HFFc6 (cell line): ENCODE data around the gene CEP170B. TPM values are rescaled to one million over a fixed set of nuclear protein-coding genes. Genes with fewer than 3 reads are reported as not detected.
"Not testable (repeated sequence)": the region's sequence is repeated elsewhere in the genome, so short reads cannot be mapped to it uniquely, and the experiment has no call there.

ENCODE experiments used
- DNase-seq: peaks from one replicate; pipeline ENCODE4 v3.0.0-alpha.2; 2018
- H3K27ac Mint-ChIP-seq: 2 replicates; pipeline ENCODE4 v1.8.0; 2020; ENCODE audit warnings: mild to moderate bottlenecking, mixed read lengths
- H3K27me3 Mint-ChIP-seq: 2 replicates; pipeline ENCODE4 v1.8.0; 2021; ENCODE audit warnings: mild to moderate bottlenecking, moderate library complexity, mixed read lengths; ENCODE audit not compliant: insufficient read depth
- H3K36me3 Mint-ChIP-seq: 2 replicates; pipeline ENCODE4 v1.8.0; 2021; ENCODE audit warnings: low read depth, mixed read lengths
- H3K4me1 Mint-ChIP-seq: 2 replicates; pipeline ENCODE4 v1.8.0; 2020; ENCODE audit warnings: low read depth, mixed read lengths
- H3K4me3 Mint-ChIP-seq: 2 replicates; pipeline ENCODE4 v1.8.0; 2020; ENCODE audit warnings: mild to moderate bottlenecking, moderate library complexity, mixed read lengths
- H3K9me3 Mint-ChIP-seq: 2 replicates; pipeline ENCODE4 v1.8.0; 2020; ENCODE audit warnings: mild to moderate bottlenecking, mixed read lengths
- total RNA-seq, 6 experiments: library from RNA; stranded (reverse); fragmentation: NEBNext Ultra II Directional; extraction: Animal tissue kit (Norgen Biotek cat#: 25700); gene quantifications; 2 replicates in 1 of 6; 3 replicates in 5 of 6; pipeline ENCODE4 v1.2.3, GENCODE V29; 2021

The CEP170B gene
- total RNA-seq, 6 experiments from 2014 or later: 29.9 to 34.9 (median 32.0) TPM

GRCh38 chr14:104944436-104945205 lies 79.6 kb downstream of the CEP170B start:
- not testable (repeated sequence) for DNase-seq, H3K27me3 Mint-ChIP-seq, H3K4me3 Mint-ChIP-seq, H3K4me1 Mint-ChIP-seq, H3K9me3 Mint-ChIP-seq, H3K27ac Mint-ChIP-seq
- H3K36me3 Mint-ChIP-seq: peaks cover 14% of the 10 kb centered on the region

- peaks cover 14% of the 10 kb centered on the region for H3K36me3 Mint-ChIP-seq
- not testable (repeated sequence) for DNase-seq
These were observed 80.2 kb downstream of the CEP170B start for GRCh38 chr14:104945266-104945665.

More at GRCh38 chr14:104945266-104945665, 80.2 kb downstream of the CEP170B start:
- H3K27ac Mint-ChIP-seq, H3K4me3 Mint-ChIP-seq, H3K4me1 Mint-ChIP-seq, H3K27me3 Mint-ChIP-seq, H3K9me3 Mint-ChIP-seq: not testable (repeated sequence)

Other genes with a start within 250 kb of the CEP170B start
- gene INF2, start 175.7 kb upstream of the CEP170B start, total RNA-seq: 100 to 1,000 TPM; 111 to 121 (median 116) TPM
- gene ADSS1, start 141.0 kb upstream of the CEP170B start, total RNA-seq: 1 to 10 TPM; 2.7 to 3.7 (median 3.3) TPM
- gene SIVA1, start 112.1 kb upstream of the CEP170B start, total RNA-seq: 10 to 100 TPM; 78.3 to 95.8 (median 82.5) TPM
- gene AKT1, start 69.5 kb upstream of the CEP170B start, total RNA-seq: 100 to 1,000 TPM; 164 to 191 (median 173) TPM
- gene ZBTB42, start 64.2 kb upstream of the CEP170B start, total RNA-seq: 1 to 10 TPM; 1.3 to 1.8 (median 1.5) TPM
- under 1 TPM; 0.05 to 0.18 (median 0.11) TPM for gene PLD4, start 59.6 kb downstream of the CEP170B start, total RNA-seq
- 10 to 100 TPM; 50.2 to 76.2 (median 73.7) TPM for gene AHNAK2, start 113.1 kb downstream of the CEP170B start, total RNA-seq
- gene CLBA1, start 120.5 kb downstream of the CEP170B start, total RNA-seq: 10 to 100 TPM in 2 of 6 experiments, 1 to 10 TPM in 4; 5.9 to 12.3 (median 7.9) TPM
- 10 to 100 TPM; 11.6 to 20.3 (median 18.4) TPM for gene CDCA4, start 155.8 kb downstream of the CEP170B start, total RNA-seq
- gene GPR132, start 200.2 kb downstream of the CEP170B start, total RNA-seq: under 1 TPM in 2 of 6 experiments, not detected in 4; 0.05 to 0.14 TPM